RPMI8226 (cell line): ENCODE data around the gene RPL15.
"Not testable (repeated sequence)": the region's sequence is repeated elsewhere in the genome, so short reads cannot be mapped to it uniquely, and the experiment has no call there.

Source experiments
- DNase-seq: peaks from one replicate; pipeline ENCODE4 v3.0.0-alpha.2; 2015

Gene RPL15

GRCh38 chr3:23894254-23895061 is 22.5 kb upstream of the RPL15 start:
- no peak for DNase-seq

DNA sequence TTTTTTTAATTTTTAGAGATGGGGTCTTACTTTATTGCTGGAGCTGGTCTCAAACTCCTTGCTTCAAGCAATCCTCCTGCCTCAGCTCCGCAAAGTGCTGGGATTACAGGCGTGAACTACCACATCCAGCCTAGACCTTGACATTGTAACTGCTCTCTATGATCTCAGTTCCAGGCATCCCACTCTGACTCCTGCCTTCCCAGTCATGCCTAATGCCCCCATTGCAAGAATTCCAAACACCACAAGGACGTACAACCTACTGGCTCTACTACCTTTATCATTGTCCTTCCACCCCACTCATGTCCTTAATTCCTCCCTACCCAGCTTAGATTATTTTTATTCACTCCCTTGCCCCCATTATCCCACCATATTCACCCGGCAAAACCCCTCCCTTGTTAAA is 21.8 kb upstream of the RPL15 start:
- no peak for DNase-seq

GRCh38 chr3:23900744-23901143 is 16.2 kb upstream of the RPL15 start:
- no peak for DNase-seq

DNA sequence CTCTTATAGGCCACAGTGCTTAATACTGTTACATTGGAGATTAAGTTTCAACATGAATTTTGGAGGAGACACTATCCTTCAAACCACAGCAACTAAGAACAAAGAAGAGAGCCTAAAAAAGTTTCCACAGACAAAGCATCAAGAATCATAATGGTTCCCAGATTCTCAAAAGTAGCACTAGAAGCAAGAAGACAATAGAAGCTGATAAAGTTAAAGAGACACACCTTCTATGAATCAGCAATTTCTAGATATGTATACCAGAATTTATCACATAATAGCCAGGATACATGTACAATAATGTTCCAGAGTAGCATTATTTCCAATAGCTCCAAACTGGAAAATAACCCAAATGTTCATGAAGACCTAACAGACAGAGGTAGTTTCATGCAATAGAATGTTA is 12.4 kb upstream of the RPL15 start:
- no peak for DNase-seq

- DNase-seq: no peak
Measured at GRCh38 chr3:23909341-23909740, 7.6 kb upstream of the RPL15 start.

- no peak for DNase-seq
Measured at GRCh38 chr3:23911397-23911796, 5.5 kb upstream of the RPL15 start.

GRCh38 chr3:23912335-23912734 is 4.6 kb upstream of the RPL15 start:
- not testable (repeated sequence) for DNase-seq

- DNase-seq: no peak
Measured at GRCh38 chr3:23913182-23913581, 3.8 kb upstream of the RPL15 start.

- no peak for DNase-seq
Measured at GRCh38 chr3:23913873-23914743, 2.8 kb upstream of the RPL15 start.

GRCh38 chr3:23915537-23916108 is 1.3 kb upstream of the RPL15 start:
- no peak for DNase-seq

- DNase-seq: no peak
Measured at GRCh38 chr3:23916152-23916885, 613 bp upstream of the RPL15 start.

- DNase-seq: not testable (repeated sequence)
Measured at GRCh38 chr3:23917679-23918303, 859 bp downstream of the RPL15 start.

DNA sequence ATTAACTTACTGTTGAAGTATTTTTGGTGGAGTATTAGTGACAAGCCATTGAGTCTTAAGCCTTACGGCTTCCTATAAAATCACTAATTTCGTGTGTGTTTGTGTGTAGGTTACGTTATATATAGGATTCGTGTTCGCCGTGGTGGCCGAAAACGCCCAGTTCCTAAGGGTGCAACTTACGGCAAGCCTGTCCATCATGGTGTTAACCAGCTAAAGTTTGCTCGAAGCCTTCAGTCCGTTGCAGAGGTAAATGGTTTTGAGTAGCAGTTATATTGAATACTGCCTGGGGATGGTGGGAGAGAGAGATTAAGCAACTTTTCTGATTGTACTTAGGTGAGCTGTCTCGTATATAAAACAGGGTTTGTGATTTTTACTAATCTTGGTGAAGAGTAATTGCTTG is 1.4 kb downstream of the RPL15 start:
- DNase-seq: not testable (repeated sequence)

- no peak for DNase-seq
Measured at GRCh38 chr3:23919628-23920027, 2.7 kb downstream of the RPL15 start.

- DNase-seq: no peak
Measured at GRCh38 chr3:23920151-23920655, 3.3 kb downstream of the RPL15 start.

DNA sequence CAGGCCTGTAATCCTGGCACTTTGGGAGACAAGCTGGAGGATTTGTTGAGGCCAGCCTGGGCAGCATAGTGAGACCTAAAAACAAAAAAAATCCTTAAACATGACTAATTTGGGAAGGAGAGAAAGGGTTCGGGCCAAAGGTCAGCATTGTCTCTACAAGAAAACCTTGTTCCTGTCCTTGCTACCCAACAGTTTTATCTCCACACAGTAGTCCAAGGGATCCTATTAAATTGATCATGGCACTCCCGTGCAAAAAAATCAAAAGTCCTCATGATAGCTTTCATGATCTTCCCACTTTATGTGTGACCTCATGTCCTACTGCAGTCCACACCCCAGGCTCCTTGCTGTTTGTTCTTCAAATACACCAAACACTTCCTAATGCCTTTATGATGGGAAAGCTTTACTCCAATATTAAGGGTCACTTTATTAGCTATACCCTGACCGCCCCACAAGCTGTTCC is 4.2 kb downstream of the RPL15 start:
- DNase-seq: no peak

DNA sequence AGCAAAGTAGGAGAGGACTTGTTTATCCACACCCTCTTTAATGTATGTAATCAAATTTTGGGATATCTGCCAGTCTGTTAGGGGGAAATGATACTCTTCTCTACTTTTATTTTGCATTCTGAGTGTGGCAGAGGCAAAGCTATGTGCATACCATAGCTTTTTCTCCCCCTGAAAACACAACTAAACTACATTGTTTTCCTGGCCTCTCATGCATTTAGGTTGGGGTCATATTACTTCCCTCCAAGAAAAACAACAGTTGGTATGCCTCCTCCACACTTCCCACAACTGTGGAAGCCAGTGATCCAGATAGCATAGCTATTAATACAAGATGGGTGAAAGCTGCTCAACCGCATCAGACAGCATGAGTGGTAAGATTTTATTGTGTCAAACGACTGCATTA is 6.9 kb downstream of the RPL15 start:
- no peak for DNase-seq

GRCh38 chr3:23926246-23926645 is 9.3 kb downstream of the RPL15 start:
- DNase-seq: no peak

- no peak for DNase-seq
Measured at GRCh38 chr3:23926736-23927135, 9.8 kb downstream of the RPL15 start.

GRCh38 chr3:23928524-23928923 is 11.6 kb downstream of the RPL15 start:
- no peak for DNase-seq

GRCh38 chr3:23931597-23931996 is 14.7 kb downstream of the RPL15 start:
- DNase-seq: no peak

DNA sequence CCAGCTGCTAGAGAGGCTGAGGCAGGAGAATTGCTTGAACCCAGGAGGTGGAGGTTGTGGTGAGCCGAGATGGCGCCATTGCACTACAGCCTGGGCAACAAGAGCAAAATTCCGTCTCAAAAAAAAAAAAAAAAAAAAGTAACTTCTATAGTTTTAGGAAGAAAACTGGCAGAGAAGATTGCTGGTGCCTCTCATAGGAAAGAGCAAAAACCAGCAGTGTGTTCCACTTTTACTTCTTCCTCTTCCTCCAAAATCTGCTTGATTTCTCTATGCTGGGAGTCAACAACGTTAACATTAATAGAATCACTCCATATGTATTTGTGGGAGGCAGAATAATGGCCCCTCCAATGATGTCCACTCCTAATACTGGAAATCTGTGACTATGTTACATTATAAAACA is 15.6 kb downstream of the RPL15 start:
- no peak for DNase-seq
